ENCODE data around the gene RAB38. TPM values are rescaled to one million over a fixed set of nuclear protein-coding genes. Genes with fewer than 3 reads are reported as not detected.

The RAB38 gene
- total and polyA plus RNA-seq, 2 experiments from 2014 or later, result 8.8 to 14.2 TPM

DNA sequence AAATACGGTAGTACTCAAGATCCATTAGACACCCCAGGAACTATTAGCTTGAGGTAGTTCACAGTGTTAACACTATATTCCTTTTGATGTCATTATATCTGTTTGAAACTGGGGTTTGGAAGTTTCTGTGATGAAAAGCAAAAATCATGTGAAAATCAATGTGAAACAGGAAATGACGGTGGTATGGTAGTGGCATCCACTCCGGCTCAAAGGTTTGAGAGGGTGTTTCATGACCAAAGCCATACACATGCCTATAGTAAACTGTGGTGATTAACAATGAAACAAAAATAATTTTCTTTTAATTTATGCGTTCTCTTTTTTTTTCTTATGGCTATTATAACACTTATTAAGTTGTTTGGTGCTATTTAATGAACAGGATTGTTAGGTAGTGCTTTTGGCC, 10.9 kb downstream of the RAB38 start:
- ATAC-seq, result no peak
- peaks cover 11% of the 10 kb centered on the region; the same call in 2 of the 3 replicates for H3K36me3 Mint-ChIP-seq (ENCODE audit: low read depth)
- Histone ChIP-seq H3K9me2 (ENCODE audit: insufficient read depth) (no peaks in the 10 kb centered on the region), H3K27ac (ENCODE audit: low read depth) (no peak overlapping the region), H3K79me2 (replicated peaks; ENCODE audit: insufficient read depth) (no peaks in the 10 kb centered on the region), H3F3A (replicated peaks; ENCODE audit: low read depth) (no peaks in the 10 kb centered on the region), H3K27me3 (ENCODE audit: insufficient read depth) (no peaks in the 10 kb centered on the region), H3K4me3 (no peak overlapping the region), H3K4me1 (ENCODE audit: insufficient read depth) (no peaks in the 10 kb centered on the region), H4K20me1 (replicated peaks; ENCODE audit: insufficient read depth) (no peaks in the 10 kb centered on the region), H3K36me3 (ENCODE audit: insufficient read depth) (no peaks in the 10 kb centered on the region), H2AFZ (no peak overlapping the region), H3K4me2 (no peak overlapping the region)
- H3K27ac Mint-ChIP-seq, result no peak overlapping the region
- peaks cover 5% of the 10 kb centered on the region; the same call in 2 of the 3 replicates for H3K9me3 Mint-ChIP-seq
- H3K4me1 Mint-ChIP-seq, result peaks cover under 1% of the 10 kb centered on the region; the same call in 2 of the 3 replicates
- DNase-seq (ENCODE audit: low spot score), result no peak
- no peak for TF ChIP-seq REST (IDR thresholded peaks at IDR 0.05; ENCODE audit: unreplicated experiment)
- TF ChIP-seq ETS1 (IDR thresholded peaks at IDR 0.05), result no peak
- TF ChIP-seq, protein P1, sequence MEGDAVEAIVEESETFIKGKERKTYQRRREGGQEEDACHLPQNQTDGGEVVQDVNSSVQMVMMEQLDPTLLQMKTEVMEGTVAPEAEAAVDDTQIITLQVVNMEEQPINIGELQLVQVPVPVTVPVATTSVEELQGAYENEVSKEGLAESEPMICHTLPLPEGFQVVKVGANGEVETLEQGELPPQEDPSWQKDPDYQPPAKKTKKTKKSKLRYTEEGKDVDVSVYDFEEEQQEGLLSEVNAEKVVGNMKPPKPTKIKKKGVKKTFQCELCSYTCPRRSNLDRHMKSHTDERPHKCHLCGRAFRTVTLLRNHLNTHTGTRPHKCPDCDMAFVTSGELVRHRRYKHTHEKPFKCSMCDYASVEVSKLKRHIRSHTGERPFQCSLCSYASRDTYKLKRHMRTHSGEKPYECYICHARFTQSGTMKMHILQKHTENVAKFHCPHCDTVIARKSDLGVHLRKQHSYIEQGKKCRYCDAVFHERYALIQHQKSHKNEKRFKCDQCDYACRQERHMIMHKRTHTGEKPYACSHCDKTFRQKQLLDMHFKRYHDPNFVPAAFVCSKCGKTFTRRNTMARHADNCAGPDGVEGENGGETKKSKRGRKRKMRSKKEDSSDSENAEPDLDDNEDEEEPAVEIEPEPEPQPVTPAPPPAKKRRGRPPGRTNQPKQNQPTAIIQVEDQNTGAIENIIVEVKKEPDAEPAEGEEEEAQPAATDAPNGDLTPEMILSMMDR (conservative IDR thresholded peaks at IDR 0.05; ENCODE audit: low read depth in 2 of 2), result no peak
- no peak for TF ChIP-seq EZH2phosphoT487 (IDR thresholded peaks at IDR 0.05; ENCODE audit: unreplicated experiment)
- TF ChIP-seq JUNB (IDR thresholded peaks at IDR 0.05; ENCODE audit: unreplicated experiment), result no peak
- TF ChIP-seq CREB1 (CRISPR knock-in tag; IDR thresholded peaks at IDR 0.05; ENCODE audit: low read depth), result no peak
- TF ChIP-seq POLR2AphosphoS5 (IDR thresholded peaks at IDR 0.05; ENCODE audit: low read depth), result no peak
- no peak for TF ChIP-seq STAT1 (IDR thresholded peaks at IDR 0.05; ENCODE audit: unreplicated experiment)
- no peak for TF ChIP-seq NANOG (IDR thresholded peaks at IDR 0.05; ENCODE audit: borderline replicate concordance)
- no peak for TF ChIP-seq ZNF114 (CRISPR knock-in tag; IDR thresholded peaks at IDR 0.05)
- TF ChIP-seq ZNF331 (CRISPR knock-in tag; IDR thresholded peaks at IDR 0.05; ENCODE audit: low read depth), result no peak
- no peak overlapping the region for H3K4me3 Mint-ChIP-seq
- no peaks in the 10 kb centered on the region for H3K27me3 Mint-ChIP-seq (ENCODE audit: insufficient read depth, low read depth, poor library complexity)

Measured in GM23338 (cell line).